Body of pancreas (tissue), 4 donors: ENCODE measurements around the gene EPN2. TPM values are rescaled to one million over a fixed set of nuclear protein-coding genes. Genes with fewer than 3 reads are reported as not detected.

Experiments
- ATAC-seq: fragments of 150-250 bp; one replicate; pipeline ENCODE4 v1.9.1; 2016
- DNase-seq, 4 donors: peaks; one replicate each; pipeline ENCODE4 v3.0.0-alpha.2; 2019
- H3K27ac ChIP-seq, 4 donors: fragments of 200-600 bp; sonication (generic); 1 replicate in 3 of 4; 2 replicates in 1 of 4; pipeline versions ENCODE4 v1.5.1 to v1.6.1; 2016 to 2019; ENCODE audit warnings: mild to moderate bottlenecking in 1 of 4, mixed read lengths in 1 of 4, moderate library complexity in 1 of 4
- H3K27me3 ChIP-seq, 2 donors: fragments of 200-600 bp; sonication (generic); one replicate each; pipeline ENCODE4 v1.6.0; 2016; ENCODE audit warnings: mild to moderate bottlenecking in 1 of 2
- H3K36me3 ChIP-seq, 2 donors: fragments of 200-600 bp; sonication (generic); replicated peaks in 1 of 2; 2 replicates each; pipeline ENCODE4 v1.5.1; 2016; ENCODE audit warnings: low read depth in 2 of 2; ENCODE audit not compliant: insufficient read depth in 1 of 2
- H3K4me1 ChIP-seq: fragments of 200-600 bp; sonication (generic); one replicate; pipeline ENCODE4 v1.6.0; 2016
- H3K4me3 ChIP-seq, 2 donors: fragments of 200-600 bp; sonication (generic); 1 replicate in 1 of 2; 2 replicates in 1 of 2; pipeline ENCODE4 v1.5.1; 2016 to 2019
- H3K9me3 ChIP-seq, 3 donors: fragments of 200-600 bp; sonication (generic); 1 replicate in 2 of 3; 2 replicates in 1 of 3; pipeline ENCODE4 v1.5.1; 2016
- CTCF ChIP-seq, 7 experiments: fragments of 450-650 bp in 4 of 7; fragments of 200-600 bp in 3 of 7; sonication (generic) in 3 of 7; IDR thresholded peaks; one replicate each; pipeline ENCODE4 v1.5.1; 2016 to 2019; ENCODE audit warnings: antibody characterized with exemption in 7 of 7
- POLR2A ChIP-seq, 3 donors: fragments of 450-650 bp; IDR thresholded peaks; one replicate each; pipeline ENCODE4 v1.6.1; 2016; ENCODE audit warnings: antibody characterized with exemption in 3 of 3, mild to moderate bottlenecking in 2 of 3
- WGBS, 2 donors: methylation state at CpG; one replicate each; pipeline ENCODE4 v1.1.5; 2017; 5-methylcytosine and 5-hydroxymethylcytosine counted together
- intact Hi-C: fragments of 100-400 bp; cut with DNase I; formaldehyde crosslinking; loops from one replicate; pipeline ENCODE4 v1.15.1; 2023
- total RNA-seq, 2 donors: library from RNA; depleted of rRNA; stranded (reverse); fragments of >200 nt; gene quantifications; one replicate each; pipeline ENCODE4 v1.1.0, GENCODE V29; 2016

EPN2 gene
- total RNA-seq, 2 donors from 2014 or later, result 32.7 to 46.5 TPM

GRCh38 chr17:19310151-19310550 is 73.0 kb downstream of the EPN2 start:
- H3K36me3 ChIP-seq, result peaks cover 0 to 14% of the 10 kb centered on the region in 2 donors
- TF ChIP-seq CTCF (IDR thresholded peaks at IDR 0.05) (no peak), POLR2A (IDR thresholded peaks at IDR 0.05) (no peak)
- no peak overlapping the region for H3K27ac ChIP-seq
- no peaks in the 10 kb centered on the region for H3K27me3 ChIP-seq
- intact Hi-C loops, result no loop called here
- ATAC-seq (no peak), DNase-seq (no peak)
- 90 to 91% methylated on average over 4 of the region's 4 CpGs for WGBS, 2 donors
- no peak overlapping the region for H3K4me3 ChIP-seq
- H3K4me1 ChIP-seq, result peaks cover 5% of the 10 kb centered on the region
- no peaks in the 10 kb centered on the region for H3K9me3 ChIP-seq

- H3K4me3 ChIP-seq, result no peak overlapping the region
- 89 to 92% methylated on average over 5 of the region's 5 CpGs for WGBS, 2 donors
- no peak for ATAC-seq
- H3K4me1 ChIP-seq, result peaks cover 3% of the 10 kb centered on the region
- DNase-seq, result no peak
- no peaks in the 10 kb centered on the region for H3K27me3 ChIP-seq
- H3K9me3 ChIP-seq, result no peaks in the 10 kb centered on the region
- no peak overlapping the region for H3K27ac ChIP-seq
- intact Hi-C loops, result no loop called here
- peaks cover 0 to 14% of the 10 kb centered on the region in 2 donors for H3K36me3 ChIP-seq
- no peak for TF ChIP-seq CTCF (IDR thresholded peaks at IDR 0.05)
- no peak for TF ChIP-seq POLR2A (IDR thresholded peaks at IDR 0.05)
Observed at GRCh38 chr17:19311016-19311415, 73.8 kb downstream of the EPN2 start.

- H3K4me1 ChIP-seq, result no peaks in the 10 kb centered on the region
- no peak overlapping the region for H3K4me3 ChIP-seq
- no peaks in the 10 kb centered on the region for H3K9me3 ChIP-seq
- H3K27ac ChIP-seq, result peak overlapping the region in 1 of 4 donors; percentile 46
- no peak for DNase-seq
- no peak for TF ChIP-seq CTCF (IDR thresholded peaks at IDR 0.05)
- TF ChIP-seq POLR2A (IDR thresholded peaks at IDR 0.05), result no peak
- no peaks in the 10 kb centered on the region for H3K27me3 ChIP-seq
- intact Hi-C loops, result no loop called here
- 82 to 91% methylated on average over 6 of the region's 6 CpGs for WGBS, 2 donors
- ATAC-seq, result no peak
- peaks cover 0 to 14% of the 10 kb centered on the region in 2 donors for H3K36me3 ChIP-seq
Observed at GRCh38 chr17:19311421-19312215, 74.5 kb downstream of the EPN2 start.

GRCh38 chr17:19312406-19312805 is 75.2 kb downstream of the EPN2 start:
- Histone ChIP-seq H3K27ac (no peak overlapping the region), H3K4me3 (no peak overlapping the region), H3K4me1 (no peaks in the 10 kb centered on the region)

More at GRCh38 chr17:19312406-19312805, 75.2 kb downstream of the EPN2 start:
- intact Hi-C loops, result no loop called here
- DNase-seq (no peak), ATAC-seq (no peak)
- Histone ChIP-seq H3K9me3 (no peaks in the 10 kb centered on the region), H3K27me3 (no peaks in the 10 kb centered on the region), H3K36me3 (peaks cover 0 to 14% of the 10 kb centered on the region in 2 donors)
- 75 to 98% methylated on average over 2 to 7 of the region's 7 CpGs for WGBS, 2 donors
- TF ChIP-seq CTCF (IDR thresholded peaks at IDR 0.05) (no peak), POLR2A (IDR thresholded peaks at IDR 0.05) (no peak)
